GM12878 (cell line): ENCODE data around the gene PCBD2. TPM values are rescaled to one million over a fixed set of nuclear protein-coding genes. Genes with fewer than 3 reads are reported as not detected.

ENCODE experiments used
- ATAC-seq: fragments of 200-7000 bp; cut with Tn5 transposase; 3 replicates; pipeline ENCODE4 v1.9.1; 2020; ENCODE audit warnings: mild to moderate bottlenecking, moderate library complexity
- BruUV-seq: library from RNA; stranded (reverse); fragments of 400-500 nt; replicated peaks from 2 replicates; lab custom pipeline; 2021; lab: Mats Ljungman, UMichigan
- CTCF ChIA-PET: fragments of 300-600 bp; sonication (Branson Sonifier 250); formaldehyde crosslinking; extraction: SDS; loops from one replicate; lab custom pipeline; 2021; ENCODE audit warnings: inconsistent platforms; lab: Yijun Ruan, JAX
- POLR2A ChIA-PET: fragments of 350-600 bp; formaldehyde crosslinking; extraction: SDS; loops from one replicate; lab custom pipeline; 2021; ENCODE audit warnings: inconsistent platforms; lab: Charles Lee
- RAD21 ChIA-PET: fragments of 300-600 bp; sonication (Branson Sonifier 250); formaldehyde crosslinking; loops from one replicate; lab custom pipeline; 2023; ENCODE audit warnings: antibody characterized with exemption; ENCODE audit not compliant: unreplicated experiment; lab: Charles Lee
- SMC1A ChIA-PET: fragments of 300-600 bp; sonication (Branson Sonifier 250); formaldehyde crosslinking; loops from one replicate; lab custom pipeline; 2023; ENCODE audit not compliant: unreplicated experiment, uncharacterized antibody; lab: Charles Lee
- DNase-seq: peaks from one replicate; pipeline ENCODE4 v3.0.0-alpha.2; 2011; ENCODE audit warnings: low read depth, low spot score
- FAIRE-seq: peaks from 3 replicates; lab custom pipeline; 2011; peaks lifted over from hg19 to GRCh38; lab: Jason Lieb, UNC
- H2AFZ ChIP-seq: 2 replicates; pipeline ENCODE4 v1.6.0; 2011; ENCODE audit warnings: low read depth, low read length, control low read depth; ENCODE audit not compliant: control insufficient read depth
- H3K27ac ChIP-seq: 2 replicates; pipeline ENCODE4 v1.5.1; 2011; ENCODE audit warnings: control low read depth; ENCODE audit not compliant: control insufficient read depth, insufficient read depth
- H3K27me3 ChIP-seq, 2 experiments: replicated peaks in 1 of 2; 2 replicates each; pipeline versions ENCODE4 v1.6.0 to v1.6.1; 2011; ENCODE audit warnings: low read length in 1 of 2; ENCODE audit not compliant: control insufficient read depth in 2 of 2, insufficient read depth in 2 of 2
- H3K36me3 ChIP-seq, 2 experiments: 2 replicates each; pipeline ENCODE4 v1.5.1; 2011; ENCODE audit warnings: low read length in 1 of 2; ENCODE audit not compliant: control insufficient read depth in 2 of 2, insufficient read depth in 2 of 2
- H3K4me1 ChIP-seq: 2 replicates; pipeline ENCODE4 v1.6.1; 2011; ENCODE audit warnings: mild to moderate bottlenecking, low read length, moderate library complexity, mixed read lengths; ENCODE audit not compliant: control insufficient read depth, insufficient read depth
- H3K4me2 ChIP-seq: 2 replicates; pipeline ENCODE4 v1.6.0; 2011; ENCODE audit warnings: control low read depth; ENCODE audit not compliant: control insufficient read depth, insufficient read depth
- H3K4me3 ChIP-seq: fragments of 200-600 bp; sonication (generic); 2 replicates; pipeline ENCODE4 v1.5.1; 2016
- H3K79me2 ChIP-seq: 2 replicates; pipeline ENCODE4 v1.6.0; 2011; ENCODE audit warnings: low read length; ENCODE audit not compliant: control insufficient read depth, insufficient read depth
- H3K9ac ChIP-seq: 2 replicates; pipeline ENCODE4 v1.8.0; 2011; ENCODE audit warnings: low read length, control low read depth, mixed read lengths; ENCODE audit not compliant: control insufficient read depth, insufficient read depth
- H3K9me3 ChIP-seq: replicated peaks from 3 replicates; pipeline ENCODE4 v1.5.1; 2011; ENCODE audit warnings: mild to moderate bottlenecking, low read length; ENCODE audit not compliant: control insufficient read depth, insufficient read depth
- H4K20me1 ChIP-seq: 2 replicates; pipeline ENCODE4 v1.6.0; 2011; ENCODE audit not compliant: control insufficient read depth, insufficient read depth
- CEBPB ChIP-seq, 2 experiments: fragments of 150-350 bp in 1 of 2; IDR thresholded peaks; 2 replicates each; pipeline ENCODE4 v1.6.1; 2012 to 2014; ENCODE audit warnings: low read depth in 2 of 2, low read length in 2 of 2, borderline replicate concordance in 1 of 2, inconsistent platforms in 1 of 2
- HCFC1 ChIP-seq: fragments of 150-350 bp; IDR thresholded peaks from 2 replicates; pipeline ENCODE4 v1.6.1; 2014; ENCODE audit warnings: low read length
- HDAC6 ChIP-seq: fragments of 200-600 bp; sonication (generic); IDR thresholded peaks from one replicate; pipeline ENCODE4 v1.8.0; 2017; ENCODE audit warnings: antibody characterized with exemption; ENCODE audit not compliant: unreplicated experiment
- IKZF1 ChIP-seq: fragments of 450-650 bp; conservative IDR thresholded peaks from 2 replicates; pipeline ENCODE4 v1.6.1; 2017; ENCODE audit warnings: antibody characterized with exemption, mild to moderate bottlenecking
- MXI1 ChIP-seq: fragments of 150-350 bp; IDR thresholded peaks from 2 replicates; pipeline ENCODE4 v1.6.1; 2011; ENCODE audit warnings: low read depth, mild to moderate bottlenecking, inconsistent platforms, low read length, improper control_type of control experiment
- NRF1 ChIP-seq: conservative IDR thresholded peaks from 2 replicates; pipeline ENCODE4 v1.6.1; 2011; ENCODE audit warnings: mild to moderate bottlenecking, low read depth, low read length, improper control_type of control experiment
- POLR2AphosphoS5 ChIP-seq: IDR thresholded peaks from 2 replicates; pipeline ENCODE4 v1.6.1; 2011; ENCODE audit warnings: mild to moderate bottlenecking, low read length, inconsistent platforms
- SMAD1 ChIP-seq: fragments of 450-650 bp; IDR thresholded peaks from 2 replicates; pipeline ENCODE4 v1.6.1; 2018; ENCODE audit warnings: mild to moderate bottlenecking, low read depth; ENCODE audit not compliant: partially characterized antibody
- SMARCA5 ChIP-seq: fragments of 450-650 bp; IDR thresholded peaks from 2 replicates; pipeline ENCODE4 v1.6.1; 2017; ENCODE audit warnings: mild to moderate bottlenecking
- ZNF24 ChIP-seq: fragments of 450-650 bp; IDR thresholded peaks from 2 replicates; pipeline ENCODE4 v1.6.1; 2017; ENCODE audit warnings: antibody characterized with exemption, mild to moderate bottlenecking
- ZNF622 ChIP-seq: fragments of 450-650 bp; IDR thresholded peaks from 2 replicates; pipeline ENCODE4 v1.6.1; 2017; ENCODE audit warnings: mild to moderate bottlenecking, inconsistent platforms
- WGBS: methylation state at CpG from one replicate; pipeline ENCODE4 v1.1.6; 2016; ENCODE audit warnings: low lambda C conversion rate; ENCODE audit not compliant: insufficient replicate concordance, insufficient coverage; ENCODE audit errors: missing lambda C conversion rate; 5-methylcytosine and 5-hydroxymethylcytosine counted together
- in situ Hi-C: fragments of 300-500 bp; cut with MboI; formaldehyde crosslinking; loops from 9 replicates; pipeline ENCODE4 v1.14.3; 2018; ENCODE audit warnings: mixed read lengths
- intact Hi-C: fragments of 100-400 bp; cut with micrococcal nuclease; formaldehyde crosslinking; loops from one replicate; pipeline ENCODE4 v1.14.2; 2022; ENCODE audit not compliant: unreplicated experiment
- polyA plus RNA-seq, 11 experiments: library from polyadenylated mRNA; depleted of rRNA in 4 of 11; unstranded in 6 of 11; stranded (reverse) in 5 of 11; fragments of >200 nt; fragmentation: Nextera tagmentation in 4 of 11; fragmentation: Illumina TruSeq in 1 of 11; extraction: Ambion mirVana in 4 of 11; extraction: Trizol in 1 of 11; gene quantifications; 1 replicate in 1 of 11; 2 replicates in 10 of 11; pipeline versions ENCODE4 v1.2.1 to v1.2.3, GENCODE V29; 2011 to 2016; ENCODE audit warnings: inconsistent platforms in 2 of 11, missing spikeins in 2 of 11, low read depth in 1 of 11
- total RNA-seq, 4 experiments: library from RNA; depleted of rRNA in 3 of 4; stranded (reverse); fragments of >200 nt in 3 of 4; fragmentation: Illumina TruSeq in 1 of 4; extraction: Trizol in 1 of 4; gene quantifications; 2 replicates each; pipeline versions ENCODE4 v1.2.1 to v1.2.3, GENCODE V29; 2013 to 2021
- TF ChIP-seq, protein P1 (sequence below): fragments of 450-650 bp; IDR thresholded peaks from 2 replicates; pipeline ENCODE4 v1.6.1; 2017; ENCODE audit warnings: mild to moderate bottlenecking
- TF ChIP-seq, protein P2 (sequence below): IDR thresholded peaks from 2 replicates; pipeline ENCODE4 v1.6.1; 2012; ENCODE audit warnings: low read length, inconsistent platforms
- TF ChIP-seq, protein P3 (sequence below): IDR thresholded peaks from 2 replicates; pipeline ENCODE4 v1.6.1; 2012; ENCODE audit warnings: low read depth, low read length, improper control_type of control experiment

Gene PCBD2
- total and polyA plus RNA-seq, 10 of the 15 experiments (the other 5 are each of a cell fraction or from before 2014, with no cell fraction given), result 5.4 to 13.6 (median 6.7) TPM

DNA sequence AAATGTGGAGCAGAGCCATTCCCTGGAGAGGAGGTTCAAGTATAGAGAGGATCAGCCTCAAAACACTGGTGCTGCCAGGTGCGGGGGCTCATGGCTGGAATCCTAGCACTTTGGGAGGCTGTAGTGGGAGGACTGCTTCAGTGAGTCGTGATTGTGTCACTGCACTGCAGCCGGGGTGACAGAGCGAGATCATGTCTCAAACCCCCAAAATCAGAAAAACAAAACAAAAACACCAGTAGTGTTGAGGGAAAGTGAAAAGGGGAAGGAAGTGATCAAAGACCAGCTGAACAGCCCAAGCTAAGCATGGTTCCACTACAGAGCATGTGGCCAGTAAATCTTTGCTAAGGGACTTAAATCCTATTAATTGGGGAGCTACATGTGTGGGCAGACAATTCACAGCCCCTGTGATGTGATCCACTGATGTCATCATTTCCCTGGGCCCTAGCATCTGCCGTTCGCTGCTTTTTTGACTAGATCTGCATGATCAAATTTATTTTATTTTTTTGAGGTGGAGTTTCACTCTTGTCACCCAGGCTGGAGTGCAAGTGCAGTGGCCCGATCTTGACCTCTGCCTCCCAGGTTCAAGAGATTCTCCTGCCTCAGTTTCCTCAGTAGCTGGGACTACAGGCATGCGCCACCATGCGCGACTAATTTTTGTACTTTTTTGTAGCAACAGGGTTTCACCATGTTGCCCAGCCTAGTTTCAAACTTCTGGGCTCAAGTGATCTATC is 2.7 kb upstream of the PCBD2 start (continued):
- TF ChIP-seq HCFC1 (peak; percentile 23; the same call in 1 of the 2 replicates), CEBPB (IDR thresholded peaks at IDR 0.05; ENCODE audit: borderline replicate concordance in 1 of 2, low read depth in 2 of 2, low read length in 2 of 2) (no peak), IKZF1 (peak; percentile 40; the same call in 1 of the 2 replicates)

DNA sequence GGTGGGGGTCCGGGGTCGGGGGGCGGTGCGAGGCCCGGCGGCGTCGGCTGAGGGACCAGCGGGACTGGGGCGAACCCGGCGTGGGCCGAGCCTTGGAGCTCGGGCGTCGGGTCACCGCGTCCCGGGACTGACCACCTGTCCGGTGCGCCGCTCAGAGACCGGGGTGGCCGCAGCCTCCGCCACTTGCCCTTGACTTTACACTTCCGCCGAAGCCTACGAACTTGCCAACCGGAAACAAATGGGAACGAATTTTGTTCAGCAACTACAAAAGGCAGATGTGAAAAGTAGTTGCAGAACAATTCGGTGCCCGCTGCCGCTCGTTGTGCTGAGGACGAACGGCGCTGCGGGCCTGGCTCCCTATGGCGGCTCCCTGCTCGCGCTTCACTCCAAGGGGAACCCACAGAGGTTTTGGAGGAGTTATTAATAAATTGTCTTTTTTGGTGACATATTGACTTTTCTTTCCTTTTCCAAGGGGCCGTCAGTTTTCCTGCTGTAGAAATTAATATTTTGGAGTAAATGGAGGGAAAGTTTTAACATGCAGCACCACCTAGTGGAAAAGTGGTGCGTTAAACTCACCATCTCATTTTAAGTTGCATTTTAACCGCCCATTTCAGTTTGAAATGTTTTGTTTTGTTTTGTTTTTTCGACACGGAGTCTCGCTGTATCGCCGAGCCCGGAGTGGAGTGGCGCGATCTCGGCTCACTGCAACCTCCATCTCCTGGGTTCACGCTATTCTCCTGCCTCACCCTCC is 490 bp downstream of the PCBD2 start:
- H3K36me3 ChIP-seq, result peaks cover 0 to 4% of the 10 kb centered on the region in 2 experiments; a peak in 1 of 4 replicates
- peak overlapping the region; percentile 91 for H3K27ac ChIP-seq
- ChIA-PET CTCF (interaction anchor here (0.8 to 3.2 kb wide), 21 partner anchors 12 to 722 kb away, joined by 3 to 43 read pairs (median 5); partner anchors contain the start of genes CAMLG, DDX46, TXNDC15 and UBE2B), POLR2A (interaction anchor here (0.5 to 3.8 kb wide), 11 partner anchors 29 to 307 kb away, joined by 3 to 22 read pairs (median 5); partner anchors contain the start of genes CAMLG, DDX46 and TXNDC15), SMC1A (interaction anchor here (0.7 to 1.9 kb wide), 12 partner anchors 13 to 169 kb away, joined by 3 to 11 read pairs (median 4); partner anchors contain the start of genes C5orf24, CAMLG, CATSPER3 and TXNDC15), RAD21 (interaction anchor here (0.6 to 3.0 kb wide), 17 partner anchors 29 to 439 kb away, joined by 3 to 16 read pairs (median 5); partner anchors contain the start of genes C5orf24, CAMLG, DDX46 and TXNDC15)
- DNase-seq (peak; percentile 36), FAIRE-seq (peak; percentile 52), ATAC-seq (peak; percentile 42)
- under 1% methylated on average over 45 of the region's 54 CpGs for WGBS
- H3K4me3 ChIP-seq, result peak overlapping the region; percentile 63
- intact Hi-C loops, result loop anchor here (1.0 to 10.0 kb wide), 2 partner anchors 31 to 321 kb away; partner anchors contain the start of gene TXNDC15
- in situ Hi-C loops, result no loop called here
- H4K20me1 ChIP-seq, result no peaks in the 10 kb centered on the region
- H3K9me3 ChIP-seq, result no peaks in the 10 kb centered on the region
- H3K27me3 ChIP-seq, result no peaks in the 10 kb centered on the region
- peaks cover 5% of the 10 kb centered on the region for H3K79me2 ChIP-seq
- peak overlapping the region; percentile 77 for H3K4me2 ChIP-seq
- peak overlapping the region; percentile 84 for H3K9ac ChIP-seq
- TSS peak; percentile 73 for BruUV-seq
- peaks cover 24% of the 10 kb centered on the region for H3K4me1 ChIP-seq
- H2AFZ ChIP-seq, result peak overlapping the region; percentile 79
- TF ChIP-seq SMARCA5 (peak; percentile 22; the same call in 1 of the 2 replicates), SMAD1 (no peak), ZNF622 (no peak), ZNF24 (no peak), HDAC6 (no peak), MXI1 (peak; percentile 62; the same call in 1 of the 2 replicates), POLR2AphosphoS5 (peak; percentile 27; the same call in 1 of the 2 replicates), NRF1 (no peak)
- TF ChIP-seq, protein P1, sequence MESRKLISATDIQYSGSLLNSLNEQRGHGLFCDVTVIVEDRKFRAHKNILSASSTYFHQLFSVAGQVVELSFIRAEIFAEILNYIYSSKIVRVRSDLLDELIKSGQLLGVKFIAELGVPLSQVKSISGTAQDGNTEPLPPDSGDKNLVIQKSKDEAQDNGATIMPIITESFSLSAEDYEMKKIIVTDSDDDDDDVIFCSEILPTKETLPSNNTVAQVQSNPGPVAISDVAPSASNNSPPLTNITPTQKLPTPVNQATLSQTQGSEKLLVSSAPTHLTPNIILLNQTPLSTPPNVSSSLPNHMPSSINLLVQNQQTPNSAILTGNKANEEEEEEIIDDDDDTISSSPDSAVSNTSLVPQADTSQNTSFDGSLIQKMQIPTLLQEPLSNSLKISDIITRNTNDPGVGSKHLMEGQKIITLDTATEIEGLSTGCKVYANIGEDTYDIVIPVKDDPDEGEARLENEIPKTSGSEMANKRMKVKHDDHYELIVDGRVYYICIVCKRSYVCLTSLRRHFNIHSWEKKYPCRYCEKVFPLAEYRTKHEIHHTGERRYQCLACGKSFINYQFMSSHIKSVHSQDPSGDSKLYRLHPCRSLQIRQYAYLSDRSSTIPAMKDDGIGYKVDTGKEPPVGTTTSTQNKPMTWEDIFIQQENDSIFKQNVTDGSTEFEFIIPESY, result no peak
- TF ChIP-seq, protein P2, sequence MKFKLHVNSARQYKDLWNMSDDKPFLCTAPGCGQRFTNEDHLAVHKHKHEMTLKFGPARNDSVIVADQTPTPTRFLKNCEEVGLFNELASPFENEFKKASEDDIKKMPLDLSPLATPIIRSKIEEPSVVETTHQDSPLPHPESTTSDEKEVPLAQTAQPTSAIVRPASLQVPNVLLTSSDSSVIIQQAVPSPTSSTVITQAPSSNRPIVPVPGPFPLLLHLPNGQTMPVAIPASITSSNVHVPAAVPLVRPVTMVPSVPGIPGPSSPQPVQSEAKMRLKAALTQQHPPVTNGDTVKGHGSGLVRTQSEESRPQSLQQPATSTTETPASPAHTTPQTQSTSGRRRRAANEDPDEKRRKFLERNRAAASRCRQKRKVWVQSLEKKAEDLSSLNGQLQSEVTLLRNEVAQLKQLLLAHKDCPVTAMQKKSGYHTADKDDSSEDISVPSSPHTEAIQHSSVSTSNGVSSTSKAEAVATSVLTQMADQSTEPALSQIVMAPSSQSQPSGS, result no peak
- TF ChIP-seq, protein P3, sequence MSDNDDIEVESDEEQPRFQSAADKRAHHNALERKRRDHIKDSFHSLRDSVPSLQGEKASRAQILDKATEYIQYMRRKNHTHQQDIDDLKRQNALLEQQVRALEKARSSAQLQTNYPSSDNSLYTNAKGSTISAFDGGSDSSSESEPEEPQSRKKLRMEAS, result no peak
